GM23338 (cell line): ENCODE data around the gene IQGAP1.

ENCODE experiments used
- CTCF ChIP-seq, 2 experiments: fragments of 200-600 bp in 1 of 2; sonication (generic) in 1 of 2; conservative IDR thresholded peaks; 2 replicates each; pipeline versions ENCODE4 v1.5.1 to v1.6.1; 2016 to 2017; ENCODE audit warnings: antibody characterized with exemption in 2 of 2, low read depth in 2 of 2, mild to moderate bottlenecking in 2 of 2, moderate library complexity in 1 of 2
- TF ChIP-seq, protein P1 (sequence below): IDR thresholded peaks from one replicate; pipeline ENCODE4 v1.6.1; 2018; ENCODE audit warnings: antibody characterized with exemption; ENCODE audit not compliant: unreplicated experiment

GRCh38 chr15:90393040-90393439 is 5.0 kb downstream of the IQGAP1 start:
- TF ChIP-seq, protein P1, sequence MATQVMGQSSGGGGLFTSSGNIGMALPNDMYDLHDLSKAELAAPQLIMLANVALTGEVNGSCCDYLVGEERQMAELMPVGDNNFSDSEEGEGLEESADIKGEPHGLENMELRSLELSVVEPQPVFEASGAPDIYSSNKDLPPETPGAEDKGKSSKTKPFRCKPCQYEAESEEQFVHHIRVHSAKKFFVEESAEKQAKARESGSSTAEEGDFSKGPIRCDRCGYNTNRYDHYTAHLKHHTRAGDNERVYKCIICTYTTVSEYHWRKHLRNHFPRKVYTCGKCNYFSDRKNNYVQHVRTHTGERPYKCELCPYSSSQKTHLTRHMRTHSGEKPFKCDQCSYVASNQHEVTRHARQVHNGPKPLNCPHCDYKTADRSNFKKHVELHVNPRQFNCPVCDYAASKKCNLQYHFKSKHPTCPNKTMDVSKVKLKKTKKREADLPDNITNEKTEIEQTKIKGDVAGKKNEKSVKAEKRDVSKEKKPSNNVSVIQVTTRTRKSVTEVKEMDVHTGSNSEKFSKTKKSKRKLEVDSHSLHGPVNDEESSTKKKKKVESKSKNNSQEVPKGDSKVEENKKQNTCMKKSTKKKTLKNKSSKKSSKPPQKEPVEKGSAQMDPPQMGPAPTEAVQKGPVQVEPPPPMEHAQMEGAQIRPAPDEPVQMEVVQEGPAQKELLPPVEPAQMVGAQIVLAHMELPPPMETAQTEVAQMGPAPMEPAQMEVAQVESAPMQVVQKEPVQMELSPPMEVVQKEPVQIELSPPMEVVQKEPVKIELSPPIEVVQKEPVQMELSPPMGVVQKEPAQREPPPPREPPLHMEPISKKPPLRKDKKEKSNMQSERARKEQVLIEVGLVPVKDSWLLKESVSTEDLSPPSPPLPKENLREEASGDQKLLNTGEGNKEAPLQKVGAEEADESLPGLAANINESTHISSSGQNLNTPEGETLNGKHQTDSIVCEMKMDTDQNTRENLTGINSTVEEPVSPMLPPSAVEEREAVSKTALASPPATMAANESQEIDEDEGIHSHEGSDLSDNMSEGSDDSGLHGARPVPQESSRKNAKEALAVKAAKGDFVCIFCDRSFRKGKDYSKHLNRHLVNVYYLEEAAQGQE = no peak
- TF ChIP-seq CTCF (conservative IDR thresholded peaks at IDR 0.05; ENCODE audit: low read depth in 2 of 2) = no peak
